HuH-7.5 (cell line): Measurements from ENCODE around the gene FMR1.

Experiments used
- DNase-seq: peaks from one replicate; pipeline ENCODE4 v3.0.0; 2011; ENCODE audit warnings: low spot score

The FMR1 gene

GRCh38 chrX:147911192-147912022 is at the start of gene FMR1:
TSS of gene FMR1 (plus strand) at chrX:147911919. CDS start at chrX:147912180, 261 bp downstream.
- peak; percentile 94 for DNase-seq

DNA sequence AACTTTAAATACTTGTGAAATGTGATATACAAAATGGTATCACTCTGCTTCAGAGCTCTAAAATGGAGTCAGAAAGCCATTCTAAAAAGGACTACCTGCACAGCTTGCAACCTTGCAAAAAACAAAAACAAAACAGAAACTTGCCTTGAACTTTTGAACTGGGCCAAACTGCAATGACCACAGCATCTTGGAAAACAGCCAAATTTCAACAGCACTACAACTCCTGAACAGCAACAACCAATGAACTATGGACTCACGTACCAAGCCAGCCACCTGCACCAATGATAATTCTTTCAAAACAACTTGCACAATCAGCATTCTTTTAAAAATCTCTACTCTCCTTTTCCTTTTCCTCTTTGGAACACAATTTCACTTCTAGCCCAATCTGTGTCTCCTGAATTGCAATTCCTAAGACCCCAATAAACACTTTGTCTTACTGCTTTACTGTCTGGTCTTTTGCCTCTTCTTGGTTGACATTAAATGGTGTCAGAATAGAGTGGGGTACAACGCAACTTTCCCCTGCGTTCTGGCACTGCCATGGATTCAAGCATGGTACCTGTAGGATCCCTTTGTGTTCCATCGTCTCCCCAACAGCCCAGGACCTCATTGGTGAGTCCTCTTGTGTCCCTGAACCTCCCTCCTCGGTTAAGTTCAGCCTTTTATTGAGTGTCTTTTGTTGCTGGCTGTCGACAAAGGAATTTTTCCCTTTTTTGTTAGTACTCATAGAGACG is 35.7 kb upstream of the FMR1 start:
- DNase-seq, result no peak

DNA sequence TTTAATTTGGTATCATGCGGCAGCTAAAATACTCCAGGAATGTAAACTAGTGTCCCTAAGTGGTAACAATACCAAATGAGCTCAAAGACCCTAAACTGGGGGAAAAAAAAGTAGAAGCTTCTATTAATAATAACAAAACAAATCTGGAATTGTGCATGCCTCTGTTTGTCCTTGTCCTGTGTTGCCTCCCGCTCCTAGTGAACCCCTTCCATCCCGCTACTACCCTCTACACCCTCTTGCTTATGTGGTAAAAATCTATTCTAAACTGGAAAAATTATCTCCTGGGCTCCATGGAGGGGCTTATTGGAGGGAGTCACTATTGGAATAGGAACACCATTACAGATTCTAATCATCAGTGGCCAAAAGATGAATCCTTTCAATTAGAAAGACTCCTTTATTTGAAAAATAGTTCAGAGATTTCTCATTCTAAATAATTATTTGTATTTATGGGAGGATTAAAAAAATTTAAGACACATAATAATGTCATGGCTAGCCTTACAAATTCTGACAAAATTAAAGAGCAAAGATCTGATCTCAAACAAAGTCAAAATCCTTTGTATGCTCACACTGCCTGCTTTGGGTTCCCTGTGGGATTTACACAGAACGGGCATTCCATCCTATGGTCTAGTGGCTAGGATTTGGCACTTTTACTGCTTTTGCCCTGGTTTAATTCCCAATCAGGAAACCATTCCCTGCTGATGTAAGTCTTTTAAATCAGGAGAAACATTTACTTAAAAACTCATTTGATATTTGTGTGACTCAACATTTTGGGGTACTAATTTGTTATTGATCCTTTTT is 34.7 kb upstream of the FMR1 start:
- DNase-seq, result no peak

DNA sequence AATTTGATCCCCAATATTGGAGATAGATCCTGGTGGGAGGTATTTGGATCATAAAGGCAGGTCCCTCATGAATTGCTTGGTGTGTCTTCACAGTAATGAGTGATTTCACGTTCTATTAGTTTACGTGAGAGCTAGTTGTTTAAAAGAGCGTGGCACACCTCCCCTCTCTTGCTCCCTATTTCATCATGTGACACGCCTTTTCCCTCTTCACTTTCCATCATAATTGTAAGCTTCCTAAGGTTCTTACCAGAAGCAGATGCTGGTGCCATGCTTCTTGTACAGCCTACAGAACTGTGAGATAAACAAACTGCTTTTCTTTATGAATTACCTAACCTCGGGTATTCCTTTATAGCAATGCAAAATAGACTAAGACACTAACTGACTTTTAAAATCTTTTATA is 34.0 kb upstream of the FMR1 start:
- no peak for DNase-seq

- no peak for DNase-seq
These were observed 26.8 kb upstream of the FMR1 start for GRCh38 chrX:147884958-147885357.

DNA sequence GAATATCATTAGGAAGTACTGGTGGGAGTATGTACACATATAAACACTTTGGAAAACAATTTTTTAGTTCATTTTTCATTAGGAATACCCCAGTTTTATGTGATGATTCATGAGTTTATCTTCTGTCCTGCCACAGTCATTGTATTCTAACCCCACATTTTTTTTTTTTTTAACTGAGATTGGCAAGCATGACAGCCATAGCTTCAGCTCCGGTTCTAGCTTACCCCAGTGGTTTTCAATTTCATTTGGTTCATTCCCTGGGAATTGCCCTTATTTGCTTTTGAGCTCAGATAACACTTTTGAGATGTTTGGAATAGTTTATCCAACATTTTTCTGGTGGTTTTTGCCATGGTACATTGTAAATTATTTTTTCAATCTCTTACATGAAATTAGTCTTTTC is 21.0 kb upstream of the FMR1 start:
- no peak for DNase-seq

GRCh38 chrX:147891896-147892295 is 19.8 kb upstream of the FMR1 start:
- no peak for DNase-seq

DNA sequence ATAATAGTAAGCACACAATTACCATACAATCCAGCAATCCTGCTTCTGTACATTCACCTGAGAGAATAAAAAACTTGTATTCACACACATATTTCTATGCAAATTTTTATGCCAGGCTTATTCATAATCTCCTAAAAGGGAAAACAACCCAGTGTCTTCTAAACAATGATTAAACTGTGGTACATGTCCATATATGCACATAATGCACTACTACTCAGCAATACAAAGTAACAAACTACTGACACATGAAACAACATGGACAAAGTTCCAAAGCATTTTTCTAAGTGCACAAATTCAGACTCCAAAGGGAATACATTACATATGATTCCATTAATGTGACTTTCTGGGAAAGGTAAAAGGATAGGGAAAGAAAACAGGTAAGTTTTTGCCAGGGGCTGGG is 18.0 kb upstream of the FMR1 start:
- DNase-seq, result no peak

DNA sequence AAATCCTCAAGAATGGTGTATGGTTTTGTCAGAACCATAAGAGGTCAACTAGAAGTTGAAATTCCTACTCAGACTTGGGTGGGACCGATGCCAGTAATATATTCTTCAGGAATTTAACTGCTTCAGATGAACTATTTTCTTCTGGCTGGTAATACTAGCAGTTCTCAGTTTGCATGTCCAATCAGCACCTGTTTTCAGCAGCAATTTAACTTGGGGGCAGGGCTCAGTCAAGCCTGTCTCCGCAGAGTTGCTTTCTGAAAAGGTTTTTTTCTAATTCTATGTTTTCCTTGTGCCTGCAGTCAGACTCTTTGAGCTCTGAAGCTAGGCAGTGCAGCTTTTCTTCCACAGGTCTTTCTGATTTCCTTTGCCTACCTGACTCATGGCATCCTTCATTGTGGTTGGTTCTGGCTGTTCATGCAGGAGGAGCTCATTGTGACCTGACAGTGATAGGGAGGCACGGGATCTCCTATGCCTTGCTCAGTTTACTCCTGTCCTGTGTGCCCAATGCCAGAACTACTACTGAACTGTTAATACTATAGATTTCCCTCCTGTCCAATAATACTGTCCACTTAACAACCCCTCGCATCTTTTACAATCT is 17.3 kb upstream of the FMR1 start:
- no peak for DNase-seq

DNA sequence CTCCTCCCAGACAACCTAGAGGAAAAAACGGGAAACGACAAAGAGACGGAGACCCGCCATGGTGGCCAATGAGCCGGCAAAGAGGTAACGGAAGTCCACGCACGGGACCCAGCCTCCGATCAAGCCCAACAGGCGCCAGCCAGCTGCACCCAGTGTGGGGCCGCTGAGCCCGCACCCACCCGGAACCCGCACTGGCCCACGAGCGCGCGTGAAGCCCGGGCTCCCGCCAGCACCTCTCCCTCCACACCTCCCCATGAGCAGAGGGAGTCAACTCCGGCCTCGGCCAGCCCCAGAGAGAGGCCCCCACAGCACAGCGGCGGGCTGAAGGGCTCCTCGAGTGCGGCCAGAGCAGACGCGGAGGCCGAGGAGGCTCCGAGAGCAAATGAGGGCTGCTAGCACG is 14.6 kb upstream of the FMR1 start:
- DNase-seq, result no peak

DNA sequence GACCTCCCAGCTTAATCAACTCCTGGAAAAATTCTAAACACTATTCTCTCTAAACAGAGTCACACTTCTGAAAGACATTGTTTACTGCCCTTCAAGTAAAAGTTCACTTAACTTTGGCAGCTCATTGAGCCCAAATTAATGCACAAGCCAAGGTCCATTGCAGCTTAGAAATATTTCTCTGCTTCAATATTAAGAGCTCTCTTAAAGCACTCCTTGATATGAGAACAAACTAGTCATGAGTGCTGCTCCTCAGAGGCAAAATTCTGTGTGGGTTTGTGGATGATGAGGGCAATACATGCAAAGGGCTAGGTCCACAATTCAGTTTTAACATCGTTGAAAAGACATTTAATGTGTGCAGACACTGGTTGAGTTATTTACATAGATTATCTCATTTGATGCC is 12.8 kb upstream of the FMR1 start:
- DNase-seq, result no peak

- no peak for DNase-seq
These were observed 12.2 kb upstream of the FMR1 start for GRCh38 chrX:147899379-147900114.

DNA sequence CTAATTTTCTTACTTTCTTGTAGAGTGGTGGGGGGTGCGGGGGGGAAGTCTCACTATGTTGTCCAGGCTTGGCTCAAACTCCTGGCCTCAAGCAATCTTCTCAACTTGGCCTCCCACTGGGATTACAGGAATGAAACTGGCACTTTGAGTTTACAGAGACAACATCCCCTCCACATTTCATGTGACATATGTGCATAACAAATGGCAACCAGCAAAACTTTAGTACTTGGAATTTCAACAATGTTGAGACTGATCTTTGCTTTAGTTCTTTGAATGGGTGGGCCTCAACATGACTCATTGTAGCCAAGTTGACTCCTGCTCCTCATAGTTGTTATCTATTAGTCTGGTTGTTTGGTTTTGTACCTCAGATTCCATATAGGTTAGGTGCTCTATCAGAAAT is 11.4 kb upstream of the FMR1 start:
- no peak for DNase-seq

DNA sequence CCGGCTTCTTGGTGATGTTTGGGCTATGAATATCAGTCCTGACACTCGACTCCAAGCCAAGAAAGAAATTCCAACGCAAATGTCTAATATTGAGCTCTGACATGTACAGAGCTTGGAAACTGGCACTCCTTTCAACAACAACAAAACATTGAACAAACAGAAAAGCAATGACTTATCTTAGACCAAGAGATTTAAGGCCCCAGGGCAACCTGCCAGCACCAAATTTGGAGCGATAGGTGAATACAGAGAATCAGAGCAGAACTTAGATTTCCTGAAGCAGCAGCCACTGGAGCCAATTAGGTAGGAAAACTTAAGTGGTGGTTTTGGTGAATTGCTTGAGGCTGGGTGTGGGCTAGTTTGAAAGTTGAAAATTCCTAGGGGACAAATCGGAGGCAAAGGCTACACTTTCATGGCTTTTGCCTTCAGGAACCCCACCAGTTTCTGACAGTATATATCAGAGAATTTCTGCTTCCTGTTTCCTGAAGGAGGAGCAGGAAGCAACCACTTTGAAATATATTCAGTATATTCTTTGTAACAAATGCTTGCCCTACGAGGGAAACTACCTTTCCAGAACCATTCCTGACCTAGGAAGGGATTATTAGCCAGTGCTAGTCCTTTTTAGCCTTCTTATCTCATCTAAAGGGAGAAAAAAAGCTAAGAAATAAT is 10.1 kb upstream of the FMR1 start:
- no peak for DNase-seq

DNA sequence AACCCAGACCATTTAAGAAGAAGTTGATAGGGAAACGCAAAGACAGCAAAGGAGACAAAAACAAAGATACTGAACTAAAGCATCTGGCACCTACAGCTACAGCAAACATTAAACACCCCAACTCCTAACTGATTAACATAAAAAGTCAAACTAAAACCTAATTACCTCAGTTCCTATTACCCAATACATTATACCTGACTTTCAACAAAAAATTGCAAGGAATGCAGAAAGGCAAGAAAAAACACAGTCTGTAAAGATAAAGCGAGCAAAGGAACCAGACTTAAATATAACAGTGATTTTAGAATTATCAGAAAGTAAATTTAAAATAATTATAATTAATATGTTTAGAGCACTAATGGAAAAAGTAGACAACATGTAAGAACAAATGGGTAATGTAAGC is 9.4 kb upstream of the FMR1 start:
- no peak for DNase-seq

GRCh38 chrX:147908106-147908505 is 3.6 kb upstream of the FMR1 start:
- no peak for DNase-seq

GRCh38 chrX:147910607-147911006 is 1.1 kb upstream of the FMR1 start:
- no peak for DNase-seq

DNA sequence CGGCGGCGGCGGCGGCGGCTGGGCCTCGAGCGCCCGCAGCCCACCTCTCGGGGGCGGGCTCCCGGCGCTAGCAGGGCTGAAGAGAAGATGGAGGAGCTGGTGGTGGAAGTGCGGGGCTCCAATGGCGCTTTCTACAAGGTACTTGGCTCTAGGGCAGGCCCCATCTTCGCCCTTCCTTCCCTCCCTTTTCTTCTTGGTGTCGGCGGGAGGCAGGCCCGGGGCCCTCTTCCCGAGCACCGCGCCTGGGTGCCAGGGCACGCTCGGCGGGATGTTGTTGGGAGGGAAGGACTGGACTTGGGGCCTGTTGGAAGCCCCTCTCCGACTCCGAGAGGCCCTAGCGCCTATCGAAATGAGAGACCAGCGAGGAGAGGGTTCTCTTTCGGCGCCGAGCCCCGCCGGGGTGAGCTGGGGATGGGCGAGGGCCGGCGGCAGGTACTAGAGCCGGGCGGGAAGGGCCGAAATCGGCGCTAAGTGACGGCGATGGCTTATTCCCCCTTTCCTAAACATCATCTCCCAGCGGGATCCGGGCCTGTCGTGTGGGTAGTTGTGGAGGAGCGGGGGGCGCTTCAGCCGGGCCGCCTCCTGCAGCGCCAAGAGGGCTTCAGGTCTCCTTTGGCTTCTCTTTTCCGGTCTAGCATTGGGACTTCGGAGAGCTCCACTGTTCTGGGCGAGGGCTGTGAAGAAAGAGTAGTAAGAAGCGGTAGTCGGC is 528 bp downstream of the FMR1 start:
- peak; percentile 23 for DNase-seq

- no peak for DNase-seq
These were observed 1.9 kb downstream of the FMR1 start for GRCh38 chrX:147913570-147913969.

DNA sequence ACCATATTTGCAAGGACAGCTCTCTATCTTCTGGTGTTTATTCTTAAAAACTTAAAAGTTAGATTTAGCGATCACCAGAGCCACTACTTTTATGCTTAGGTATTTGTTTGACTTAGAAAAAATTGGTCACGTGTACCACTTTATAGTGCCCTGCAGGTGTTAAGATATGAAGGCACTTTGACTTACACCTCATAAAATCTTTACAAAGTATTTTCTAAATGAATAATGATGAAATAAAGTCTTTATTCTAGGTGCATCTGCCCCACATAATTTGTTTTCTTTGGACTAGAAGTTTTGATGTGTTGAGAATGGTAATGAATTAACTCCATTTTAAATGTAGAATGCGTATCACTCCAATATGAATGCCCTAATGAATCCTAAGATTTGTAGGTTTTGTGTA is 2.9 kb downstream of the FMR1 start:
- no peak for DNase-seq
